NCI-H2171 (cell line): ENCODE results near the gene CATSPER1.

ENCODE experiments used
- DNase-seq: peaks from one replicate; lab custom pipeline; 2025; lab: John Stamatoyannopoulos, UW

Gene CATSPER1

DNA sequence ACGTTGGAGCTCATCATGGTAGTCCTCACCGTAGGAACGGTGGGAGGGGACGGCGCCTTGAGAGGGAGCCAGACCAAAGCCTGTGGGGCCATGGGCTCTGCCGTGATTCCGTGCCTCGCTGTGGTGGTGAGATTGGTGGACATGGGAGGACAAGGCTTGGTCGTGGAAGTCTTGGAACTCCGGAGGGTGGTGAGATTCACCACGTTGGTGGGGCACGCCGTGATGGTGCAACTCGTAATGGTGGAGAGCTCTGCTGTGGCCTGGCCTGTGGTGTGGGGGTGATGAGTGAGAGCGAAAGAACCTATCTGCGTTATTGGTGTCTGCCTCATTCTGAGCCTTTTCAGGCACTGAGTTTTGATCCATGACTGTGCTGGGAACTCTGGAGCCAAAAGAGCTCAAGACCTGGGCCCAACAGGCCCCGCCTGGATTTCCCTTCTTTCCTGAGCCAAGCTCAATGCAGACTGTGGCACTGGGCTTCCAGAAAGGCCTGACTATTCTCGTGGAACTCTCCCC is at the start of gene CATSPER1:
Gene CATSPER1 (minus strand): TSS at position 463 of the 513 bp plus-strand sequence. CDS start 100 bp downstream, at position 363.
- no peak for DNase-seq

DNA sequence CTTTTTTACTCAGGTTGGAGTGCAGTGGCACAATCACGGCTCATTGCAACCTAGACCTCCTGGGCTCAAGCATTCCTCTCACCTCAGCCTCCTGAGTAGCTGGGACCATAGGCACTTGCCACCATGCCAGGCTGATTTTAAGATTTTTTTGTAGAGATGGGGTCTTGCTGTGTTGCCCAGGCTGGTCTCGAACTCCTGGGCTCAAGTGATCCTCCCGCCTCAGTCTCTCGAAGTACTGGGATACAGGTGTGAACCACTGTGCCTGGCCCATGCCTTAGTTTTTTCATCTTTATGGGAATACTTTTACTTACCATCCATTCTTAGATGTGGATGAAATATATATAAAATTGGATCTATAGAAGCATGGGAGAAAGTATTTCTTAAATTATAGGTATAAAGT is 49.0 kb upstream of the CATSPER1 start:
- DNase-seq = no peak

DNA sequence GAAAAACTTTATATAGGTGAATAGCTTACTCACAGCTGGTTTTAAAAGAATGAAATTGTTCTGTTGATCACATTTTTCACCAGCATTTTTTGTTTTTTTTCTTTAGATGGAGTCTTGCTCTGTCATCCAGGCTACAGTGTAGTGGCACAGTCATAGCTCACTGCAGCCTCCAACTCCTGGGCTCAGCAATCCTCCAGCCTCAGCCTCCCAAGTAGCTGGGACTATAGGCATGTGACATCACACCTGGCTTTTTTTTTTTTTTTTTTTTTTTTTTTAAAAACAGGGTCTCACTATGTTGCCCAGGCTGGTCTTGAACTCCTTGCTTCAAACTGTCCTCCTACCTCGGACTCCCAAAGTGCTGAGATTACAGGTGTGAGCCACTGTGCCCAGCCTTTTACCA is 47.4 kb upstream of the CATSPER1 start:
- no peak for DNase-seq

DNA sequence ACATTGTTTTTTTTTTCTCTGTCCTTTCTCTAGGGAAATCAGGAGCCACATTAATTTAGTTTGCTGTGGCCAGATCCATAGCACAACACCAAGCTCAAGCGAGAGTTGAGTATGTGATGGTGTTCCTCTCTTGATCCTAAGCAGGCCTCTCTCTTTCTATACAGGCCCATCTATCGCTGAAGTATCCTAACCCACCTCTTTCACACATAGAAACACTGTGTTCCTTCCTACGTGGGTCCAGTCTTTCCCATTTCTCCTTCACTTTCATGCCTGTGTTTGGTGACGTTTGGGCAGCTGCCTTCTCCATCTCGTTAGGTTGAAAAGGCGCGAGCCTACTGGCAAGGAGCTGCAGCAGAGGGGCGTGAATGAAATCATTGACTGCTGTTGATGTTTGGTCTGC is 46.2 kb upstream of the CATSPER1 start:
- DNase-seq = no peak

DNA sequence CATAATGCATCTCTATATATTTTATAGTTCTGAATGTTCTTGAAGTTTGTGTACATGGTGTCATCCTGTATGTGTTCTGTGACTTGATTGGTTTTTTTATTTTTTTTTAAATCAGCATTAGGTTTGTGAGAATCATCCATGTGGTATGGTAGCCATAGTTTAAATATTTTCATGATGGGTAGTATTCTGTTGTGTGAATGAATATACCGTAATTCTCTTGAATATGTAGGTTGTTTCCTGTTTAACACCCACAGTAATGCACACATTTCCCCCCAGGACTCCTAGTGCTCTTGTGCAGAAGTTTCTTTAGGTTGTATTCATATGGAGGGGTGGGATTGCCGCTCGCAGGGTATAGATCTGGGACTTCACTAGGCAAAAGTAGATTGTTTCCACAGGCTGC is 45.8 kb upstream of the CATSPER1 start:
- no peak for DNase-seq

DNA sequence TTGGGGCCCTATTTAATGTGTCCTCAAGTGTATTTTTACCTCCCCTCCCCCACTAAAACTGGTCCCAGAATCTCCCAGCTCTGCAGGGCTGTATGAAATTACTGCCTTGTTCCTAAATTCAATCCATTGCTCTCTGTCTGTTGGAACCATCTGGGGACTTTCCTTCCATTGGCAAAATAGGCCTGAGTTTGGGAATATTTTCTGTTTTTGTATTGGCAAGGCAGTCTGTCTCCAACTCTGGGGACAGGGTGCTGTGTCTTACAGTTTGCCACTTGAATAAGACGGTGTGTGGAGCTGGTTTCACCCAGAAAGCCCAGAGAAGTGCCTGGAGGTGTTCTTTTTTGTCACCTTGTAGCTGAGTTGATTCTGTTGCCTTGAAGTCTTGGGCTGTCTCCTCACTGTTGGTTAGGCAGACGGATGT is 45.1 kb upstream of the CATSPER1 start:
- no peak for DNase-seq

DNA sequence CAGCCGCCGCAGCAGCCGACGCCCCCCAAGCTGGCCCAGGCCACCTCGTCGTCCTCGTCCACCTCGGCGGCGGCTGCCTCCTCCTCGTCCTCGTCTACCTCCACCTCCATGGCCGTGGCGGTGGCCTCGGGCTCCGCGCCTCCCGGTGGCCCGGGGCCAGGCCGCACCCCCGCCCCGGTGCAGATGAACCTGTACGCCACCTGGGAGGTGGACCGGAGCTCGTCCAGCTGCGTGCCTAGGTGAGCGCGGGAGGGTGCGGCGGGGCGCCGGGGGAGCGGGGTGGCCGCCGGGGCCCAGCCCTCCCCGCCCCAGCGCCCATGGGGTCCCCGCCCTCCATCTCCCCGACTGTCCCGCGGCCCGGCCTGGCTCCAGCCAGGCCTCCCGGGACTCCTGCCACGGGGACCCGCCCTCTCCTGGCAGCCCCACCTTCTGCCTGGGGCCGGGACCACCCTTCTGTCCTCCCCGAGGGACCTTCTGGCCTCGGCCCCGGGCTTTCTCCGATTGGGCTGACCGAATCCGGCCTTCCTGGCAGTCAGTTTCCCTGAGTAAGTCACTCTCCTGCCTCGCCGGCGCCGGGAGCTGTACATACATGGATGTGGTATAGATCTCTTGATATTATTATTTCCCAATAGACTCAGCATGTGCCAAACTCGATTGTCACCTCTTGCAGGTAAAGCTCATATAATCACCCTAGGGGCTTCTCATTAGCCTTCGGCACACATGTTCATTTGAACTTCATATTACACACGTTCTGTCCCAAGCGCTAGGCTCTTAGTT is 44.5 kb upstream of the CATSPER1 start:
- DNase-seq = no peak

DNA sequence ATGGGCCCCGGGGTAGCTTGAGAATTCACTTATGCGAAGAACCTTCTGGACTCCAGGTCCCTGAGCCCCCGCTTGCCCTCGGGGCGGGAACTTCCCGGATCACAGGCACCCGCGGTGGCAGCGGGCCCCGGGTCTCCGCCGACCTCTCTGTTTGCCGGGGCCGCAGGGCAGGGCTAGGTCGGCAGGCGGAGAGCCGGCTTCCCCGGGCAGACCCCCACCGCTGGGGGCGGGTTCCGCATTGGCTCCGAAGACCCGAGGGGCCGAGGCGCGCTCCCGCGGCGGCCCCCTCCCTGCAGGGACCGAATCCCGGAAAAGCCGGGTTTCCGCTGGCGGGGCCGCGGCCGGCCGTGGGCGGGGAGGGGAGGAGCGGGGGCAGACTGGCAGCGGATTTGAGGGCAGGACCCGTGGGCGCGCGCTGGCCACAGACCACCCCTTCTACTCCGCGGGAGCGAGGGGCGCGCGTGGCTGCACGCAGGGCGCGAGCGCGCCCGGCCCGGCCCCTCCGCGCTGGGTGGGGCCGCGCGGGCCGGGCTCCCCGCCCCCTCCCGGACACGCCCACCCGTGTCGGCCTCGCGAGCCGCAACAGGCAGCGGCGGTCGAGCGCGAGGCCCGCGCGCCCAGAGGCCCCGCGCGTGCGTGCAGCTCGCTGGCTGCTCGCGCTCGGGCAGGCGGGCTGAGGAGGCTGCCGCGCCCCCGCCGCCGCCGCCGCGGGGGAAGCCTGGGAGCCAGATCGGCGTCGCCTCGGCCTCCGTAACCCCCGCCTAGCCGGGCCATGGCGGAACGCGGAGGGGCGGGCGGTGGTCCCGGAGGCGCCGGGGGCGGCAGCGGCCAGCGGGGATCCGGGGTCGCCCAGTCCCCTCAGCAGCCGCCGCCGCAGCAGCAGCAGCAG is 43.7 kb upstream of the CATSPER1 start, which contains the start of gene PACS1:
Gene PACS1 (plus strand): TSS at position 558 of the 889 bp plus-strand sequence. CDS start 215 bp downstream, at position 773.
- peak; percentile 37 for DNase-seq

DNA sequence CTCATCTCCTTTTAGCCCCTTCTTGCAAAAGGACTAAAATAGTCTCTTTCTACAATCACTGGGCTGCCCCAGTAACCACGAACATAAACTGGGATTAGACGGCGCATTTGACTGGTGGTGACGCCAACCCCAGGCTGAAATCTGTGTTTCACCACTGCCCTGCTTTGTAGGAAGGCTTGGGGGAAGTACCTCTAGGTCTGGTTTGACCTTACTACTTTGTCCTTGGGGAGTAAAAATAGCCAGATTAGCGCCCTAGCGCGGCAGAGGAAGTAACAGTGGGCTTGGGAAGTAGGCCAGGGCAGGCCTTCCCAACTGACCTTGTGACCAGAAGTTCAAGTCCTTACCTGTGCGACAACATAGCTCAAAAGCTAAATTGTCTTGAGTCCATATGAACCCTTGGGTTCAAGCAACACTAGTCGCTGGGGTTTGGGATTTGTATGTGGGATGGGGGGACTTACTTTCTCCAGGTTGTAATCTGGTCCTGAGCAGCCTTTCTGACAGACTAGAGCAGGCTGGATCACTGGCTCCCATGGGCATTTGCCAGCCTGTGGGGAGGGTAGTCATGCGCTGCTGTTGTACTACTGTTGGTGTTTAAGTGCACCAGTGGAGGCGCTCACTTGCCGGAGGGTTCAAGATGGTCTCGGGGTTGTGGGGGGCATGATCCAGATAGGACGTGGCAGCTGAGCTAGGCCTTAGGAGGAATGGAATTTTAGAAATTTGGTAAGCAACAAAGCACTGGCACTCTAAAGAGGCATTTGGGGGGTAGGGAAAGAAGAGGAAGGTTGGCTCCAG is 42.8 kb upstream of the CATSPER1 start:
- peak; percentile 60 for DNase-seq

DNA sequence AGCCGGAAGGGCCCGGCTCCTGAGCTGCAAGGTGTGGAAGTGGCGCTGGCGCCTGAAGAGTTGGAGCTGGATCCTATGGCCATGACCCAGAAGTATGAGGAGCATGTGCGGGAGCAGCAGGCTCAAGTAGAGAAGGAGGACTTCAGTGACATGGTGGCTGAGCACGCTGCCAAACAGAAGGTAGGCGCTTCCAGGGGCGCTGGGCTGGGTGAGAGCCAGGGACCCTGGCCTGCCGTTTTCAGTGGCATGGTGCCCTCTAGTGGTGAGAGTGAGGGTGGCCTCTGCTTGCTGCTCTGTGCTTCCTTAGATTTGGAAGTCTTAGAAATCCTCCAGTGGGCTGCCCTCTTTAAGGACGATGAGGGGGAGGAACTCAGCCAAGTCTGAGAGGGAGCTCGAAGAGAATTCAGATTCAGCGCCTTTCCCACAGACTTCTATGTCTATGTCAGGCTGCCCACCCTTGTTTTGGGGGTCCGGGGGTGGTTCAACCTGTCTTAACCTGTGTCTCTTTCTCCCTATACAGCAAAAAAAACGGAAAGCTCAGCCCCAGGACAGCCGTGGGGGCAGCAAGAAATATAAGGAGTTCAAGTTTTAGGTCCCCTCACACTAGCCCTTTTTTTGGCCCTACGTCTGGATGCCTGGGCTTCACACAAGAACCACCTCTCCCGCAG is 42.0 kb upstream of the CATSPER1 start:
- DNase-seq = peak; percentile 44

DNA sequence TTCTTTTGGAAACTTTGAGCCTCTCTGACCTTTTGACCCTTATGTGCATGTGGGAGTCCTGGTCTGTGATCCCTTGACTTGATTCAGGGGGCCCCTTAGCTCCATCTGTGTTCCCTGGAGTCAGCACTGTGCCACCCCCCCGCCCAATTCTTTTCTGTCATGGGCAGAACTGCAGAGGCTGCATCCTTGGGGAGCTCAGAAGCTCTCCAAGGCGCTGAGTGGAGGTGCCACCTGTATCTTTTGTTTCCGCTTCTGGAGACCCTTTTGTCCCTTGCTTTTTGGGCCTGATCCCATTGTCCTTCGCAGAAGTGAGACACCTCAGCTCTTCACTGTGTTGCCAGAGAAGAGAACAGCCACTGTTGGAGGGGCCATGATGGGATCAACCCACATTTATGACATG is 41.4 kb upstream of the CATSPER1 start:
- no peak for DNase-seq

DNA sequence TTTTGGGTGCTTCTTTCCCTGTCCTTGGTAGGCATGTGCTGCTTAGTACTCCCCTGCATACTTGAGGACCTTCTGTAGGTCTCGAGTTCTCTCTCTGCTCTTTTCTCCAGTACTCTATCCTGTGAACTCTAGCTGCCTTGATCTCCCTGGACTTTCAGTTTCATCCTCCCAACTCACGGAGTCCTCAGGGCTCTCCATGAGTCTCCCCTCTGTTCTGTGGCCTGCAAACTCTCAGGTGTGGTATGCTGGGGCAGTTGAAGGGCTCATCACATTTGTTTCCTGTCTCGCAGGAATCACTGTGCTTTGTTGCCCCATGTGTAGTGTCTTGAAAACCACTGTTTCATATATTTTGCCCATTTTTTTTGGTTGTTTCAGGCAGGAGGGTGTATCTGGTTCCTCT is 40.5 kb upstream of the CATSPER1 start:
- no peak for DNase-seq

DNA sequence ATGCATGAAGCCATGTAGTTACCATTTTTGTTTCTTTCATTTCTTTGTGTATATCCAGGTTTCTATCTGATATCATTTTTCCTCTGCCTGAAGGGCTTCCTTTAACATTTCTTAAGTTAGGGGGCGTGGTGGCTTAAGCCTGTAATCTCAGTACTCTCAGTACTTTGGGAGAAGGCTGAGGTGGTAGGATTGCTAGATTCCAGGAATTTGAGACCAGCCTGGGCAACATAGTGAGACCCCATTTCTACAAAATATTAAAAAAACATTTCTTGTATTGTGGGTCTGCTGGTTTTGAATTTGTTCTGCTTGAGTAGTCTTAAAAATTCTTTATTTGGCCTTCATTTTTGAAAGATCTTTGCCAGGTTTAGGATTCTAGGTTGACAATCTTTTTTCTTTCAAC is 38.3 kb upstream of the CATSPER1 start:
- no peak for DNase-seq

DNA sequence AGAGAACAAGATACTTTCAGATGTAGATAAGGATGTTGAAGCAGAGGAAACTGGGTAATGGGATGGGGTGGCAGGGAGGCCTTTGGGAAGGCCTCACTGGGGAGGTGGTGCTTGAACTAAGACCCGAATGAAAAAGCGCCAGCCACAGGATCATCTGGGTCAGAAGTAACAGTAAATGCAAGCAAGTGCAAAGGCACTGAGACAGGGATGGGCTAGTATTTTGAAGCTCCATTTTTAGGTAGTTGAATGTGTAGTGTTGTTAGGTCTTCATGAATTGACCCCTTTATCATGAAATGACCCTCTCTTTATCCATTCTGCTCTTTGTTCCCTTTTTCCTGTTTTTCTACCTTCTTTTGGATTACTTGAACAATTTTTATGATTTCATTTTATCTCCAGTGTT is 37.6 kb upstream of the CATSPER1 start:
- DNase-seq = no peak

DNA sequence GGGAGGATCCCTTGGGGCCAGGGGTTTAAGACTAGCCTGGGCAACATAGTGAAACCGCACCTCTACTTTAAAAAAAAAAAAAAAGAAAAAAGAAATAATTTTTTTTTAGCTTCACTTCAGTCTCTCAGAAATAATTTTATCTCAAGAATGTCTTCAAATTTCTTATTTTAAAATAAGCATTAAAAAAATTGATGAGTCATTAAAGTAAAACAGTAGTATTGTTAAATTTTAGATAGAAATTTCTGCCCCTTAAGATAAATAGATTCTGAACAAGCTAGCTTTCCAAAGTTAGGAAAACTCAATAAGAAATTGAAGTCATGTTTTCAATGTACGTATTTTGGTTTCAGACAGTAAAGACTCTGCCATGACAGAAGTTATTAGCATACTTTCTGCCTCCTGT is 36.1 kb upstream of the CATSPER1 start:
- no peak for DNase-seq

DNA sequence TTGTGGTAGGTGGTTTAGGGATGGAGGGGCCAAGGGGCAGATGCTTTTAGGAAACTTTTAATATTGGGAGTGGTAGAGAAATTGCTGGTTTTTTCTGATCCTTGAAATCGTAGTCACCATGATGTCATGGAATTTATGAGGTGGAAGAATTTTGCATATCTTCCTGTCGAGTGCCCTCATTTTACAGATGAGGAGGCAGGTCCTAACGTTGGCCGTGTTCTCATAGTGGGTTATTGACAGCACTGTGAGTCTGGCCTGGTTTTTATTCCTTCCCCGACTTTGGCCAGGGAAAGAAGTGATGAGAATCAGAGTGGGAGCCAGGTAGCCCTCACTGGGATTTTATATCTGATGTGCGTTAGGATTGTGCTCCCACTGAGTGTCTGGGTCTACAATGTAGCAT is 35.0 kb upstream of the CATSPER1 start:
- DNase-seq = no peak

DNA sequence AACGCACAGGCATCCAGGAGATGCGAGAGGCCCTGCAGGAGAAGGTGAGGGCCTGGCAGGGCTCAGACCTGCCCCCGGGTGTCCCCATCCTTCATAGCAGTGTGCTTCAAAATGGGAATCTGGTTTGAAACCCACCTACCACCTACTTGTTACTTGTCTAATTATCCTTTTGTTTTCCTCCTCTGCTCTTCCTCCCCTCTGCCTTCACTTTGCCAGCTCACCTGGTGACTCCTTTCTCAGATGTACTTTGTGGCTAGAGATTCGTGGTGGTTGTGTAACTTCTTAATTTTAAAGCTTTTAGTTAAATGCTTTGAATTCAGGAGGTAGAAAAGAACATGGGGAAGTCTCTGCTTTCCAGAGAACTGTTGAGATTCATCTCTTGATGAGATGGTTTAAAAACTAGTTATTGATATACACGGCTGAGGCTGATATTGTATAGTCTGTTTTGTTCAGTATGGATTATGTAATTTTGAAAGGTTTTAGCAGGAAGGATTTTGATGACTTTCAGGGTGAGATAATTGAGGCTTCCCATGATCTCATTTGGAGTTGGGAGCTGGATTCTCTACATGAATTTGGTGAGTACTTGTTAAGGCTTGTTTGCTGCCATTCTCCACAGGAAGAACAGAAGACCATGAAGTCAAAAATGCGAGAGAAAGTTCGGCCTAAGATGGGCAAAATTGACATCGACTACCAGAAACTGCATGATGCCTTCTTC is 33.8 kb upstream of the CATSPER1 start:
- no peak for DNase-seq

DNA sequence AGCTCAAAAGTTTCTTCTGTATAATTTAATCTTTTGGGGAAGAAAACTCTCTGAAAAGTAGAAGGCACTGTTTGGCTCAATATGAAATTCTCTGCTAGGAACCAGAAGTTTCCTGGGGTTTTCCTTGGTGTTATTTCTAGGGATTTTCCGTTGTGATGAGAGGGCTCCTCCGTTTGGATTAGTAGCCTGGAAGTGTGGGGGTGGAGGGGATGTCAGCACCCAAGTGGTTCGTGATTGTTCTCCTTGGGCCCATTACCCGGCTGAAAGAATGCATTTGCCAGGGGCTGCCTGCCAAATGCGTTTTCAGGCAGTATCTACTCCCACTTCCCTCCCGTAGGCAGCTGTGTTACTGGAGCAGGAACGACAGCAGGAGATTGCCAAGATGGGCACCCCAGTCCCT is 30.2 kb upstream of the CATSPER1 start:
- no peak for DNase-seq

DNA sequence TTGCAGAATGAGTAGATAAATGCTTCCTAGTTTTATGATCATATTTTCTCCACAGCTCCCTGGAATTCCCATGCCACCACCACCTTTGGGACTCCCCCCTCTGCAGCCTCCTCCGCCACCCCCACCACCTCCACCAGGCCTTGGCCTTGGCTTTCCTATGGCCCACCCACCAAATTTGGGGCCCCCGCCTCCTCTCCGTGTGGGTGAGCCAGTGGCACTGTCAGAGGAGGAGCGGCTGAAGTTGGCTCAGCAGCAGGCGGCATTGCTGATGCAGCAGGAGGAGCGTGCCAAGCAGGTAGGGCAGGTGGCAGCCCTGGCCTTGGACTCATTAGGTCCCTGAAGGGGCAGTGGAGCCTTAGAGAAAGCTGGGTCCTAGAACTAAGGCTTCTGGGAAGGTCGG is 28.7 kb upstream of the CATSPER1 start:
- no peak for DNase-seq

DNA sequence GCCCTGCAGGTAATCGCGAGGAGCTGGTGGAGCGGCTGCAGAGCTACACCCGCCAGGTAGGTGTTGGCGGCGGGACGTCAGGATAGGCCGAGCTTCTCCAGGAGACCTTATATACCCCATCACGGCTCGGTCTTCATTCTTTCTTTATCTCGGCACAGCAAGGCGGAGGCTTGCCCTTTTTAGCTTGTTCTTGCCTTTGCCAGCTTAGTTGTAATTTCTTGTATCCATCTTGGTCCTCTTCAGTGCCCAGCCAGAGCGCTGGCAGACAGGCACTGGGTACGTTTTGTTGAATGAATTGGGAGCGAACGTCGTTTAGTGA is 26.3 kb upstream of the CATSPER1 start:
- no peak for DNase-seq
